NOMO-1 (cell line): ENCODE results near the gene TLE1.
"Not testable (repeated sequence)": the region's sequence is repeated elsewhere in the genome, so short reads cannot be mapped to it uniquely, and the experiment has no call there.

Experiments used
- DNase-seq, 2 experiments: peaks; one replicate each; lab custom pipeline; 2025; ENCODE audit not compliant: unreplicated experiment in 2 of 2; lab: John Stamatoyannopoulos, UW

Gene TLE1

GRCh38 chr9:81623778-81624177 lies 65.6 kb downstream of the TLE1 start:
- no peak for DNase-seq

- DNase-seq = no peak
Observed at GRCh38 chr9:81622471-81623255, 66.7 kb downstream of the TLE1 start.

- DNase-seq = no peak
Observed at GRCh38 chr9:81621785-81622259, 67.5 kb downstream of the TLE1 start.

- no peak for DNase-seq
Observed at GRCh38 chr9:81621118-81621517, 68.2 kb downstream of the TLE1 start.

- DNase-seq = no peak
Observed at GRCh38 chr9:81620002-81620390, 69.4 kb downstream of the TLE1 start.

- no peak for DNase-seq
Observed at GRCh38 chr9:81619353-81620001, 69.9 kb downstream of the TLE1 start.

GRCh38 chr9:81618923-81619322 lies 70.4 kb downstream of the TLE1 start:
- DNase-seq = no peak

- no peak for DNase-seq
Observed at GRCh38 chr9:81616141-81616540, 73.2 kb downstream of the TLE1 start.

GRCh38 chr9:81614335-81614734 lies 75.0 kb downstream of the TLE1 start:
- DNase-seq = no peak

GRCh38 chr9:81613002-81613812 lies 76.1 kb downstream of the TLE1 start:
- no peak for DNase-seq

- DNase-seq = no peak
Observed at GRCh38 chr9:81611664-81612063, 77.7 kb downstream of the TLE1 start.

GRCh38 chr9:81610740-81611107 lies 78.6 kb downstream of the TLE1 start:
- DNase-seq = no peak

GRCh38 chr9:81609782-81610739 lies 79.3 kb downstream of the TLE1 start:
- DNase-seq = peak; percentile 39 to 88

- no peak for DNase-seq
Observed at GRCh38 chr9:81608289-81608657, 81.1 kb downstream of the TLE1 start.

GRCh38 chr9:81607593-81608288 lies 81.6 kb downstream of the TLE1 start:
- no peak for DNase-seq

GRCh38 chr9:81606261-81606660 lies 83.1 kb downstream of the TLE1 start:
- DNase-seq = not testable (repeated sequence)

GRCh38 chr9:81605170-81605670 lies 84.1 kb downstream of the TLE1 start:
- no peak for DNase-seq

- DNase-seq = no peak
Observed at GRCh38 chr9:81604306-81605169, 84.8 kb downstream of the TLE1 start.
